Measurements from ENCODE around the gene PLEKHA7. TPM values are rescaled to one million over a fixed set of nuclear protein-coding genes. Genes with fewer than 3 reads are reported as not detected.
"Not testable (repeated sequence)": the region's sequence is repeated elsewhere in the genome, so short reads cannot be mapped to it uniquely, and the experiment has no call there.

Gene PLEKHA7
- polyA plus RNA-seq (2013, experiment 1 of 2) = 0.52 TPM
- polyA plus RNA-seq (2013, experiment 2 of 2) = 0.56 TPM

- Histone ChIP-seq H3K4me3 (ENCODE audit: insufficient read depth in 1 of 2, low read depth in 1 of 2, low read length in 2 of 2) (peak within 1 kb of the TSS; percentile 69 to 74), H2BK120ac (ENCODE audit: low read depth, low read length) (no peak within 1 kb of the TSS), H3K36me3 (ENCODE audit: control insufficient read depth in 1 of 2, insufficient read depth in 2 of 2, low read depth in 1 of 2, low read length in 2 of 2) (no peaks in the 10 kb centered on the region), H4K8ac (ENCODE audit: low read length) (no peak within 1 kb of the TSS), H3K27me3 (ENCODE audit: control insufficient read depth in 1 of 2, insufficient read depth in 1 of 2, low read length in 2 of 2) (peaks cover 0 to 46% of the 10 kb centered on the region in 2 experiments), H3K9me3 (ENCODE audit: control insufficient read depth, low read length) (no peaks in the 10 kb centered on the region), H2BK12ac (ENCODE audit: low read length in 2 of 2) (no peak within 1 kb of the TSS), H2AFZ (ENCODE audit: low read depth, low read length) (no peak within 1 kb of the TSS), H3K4ac (ENCODE audit: low read depth in 1 of 2, low read length in 2 of 2) (no peak within 1 kb of the TSS), H3K79me1 (replicated peaks; ENCODE audit: low read length, poor library complexity, severe bottlenecking) (peaks cover 9% of the 10 kb centered on the region), H3K23ac (ENCODE audit: low read length in 2 of 2) (no peak within 1 kb of the TSS), H4K91ac (ENCODE audit: low read length) (no peak within 1 kb of the TSS), H3K18ac (ENCODE audit: low read depth in 1 of 2, low read length in 2 of 2) (no peak within 1 kb of the TSS), H3K4me2 (ENCODE audit: low read length, poor library complexity, severe bottlenecking) (peak within 1 kb of the TSS; percentile 98), H3K27ac (ENCODE audit: low read length, poor library complexity, severe bottlenecking) (peak within 1 kb of the TSS; percentile 53), H2AK5ac (ENCODE audit: low read length, severe bottlenecking) (no peak within 1 kb of the TSS), H3K4me1 (ENCODE audit: control insufficient read depth, insufficient read depth, low read depth, low read length) (peaks cover 15% of the 10 kb centered on the region), H2BK5ac (ENCODE audit: low read depth, low read length, poor library complexity, severe bottlenecking) (no peak within 1 kb of the TSS), H3K14ac (ENCODE audit: low read length in 2 of 2) (no peak within 1 kb of the TSS), H3K9ac (ENCODE audit: low read length) (no peak within 1 kb of the TSS), H2BK15ac (ENCODE audit: low read depth, poor library complexity, severe bottlenecking) (no peak within 1 kb of the TSS)
- WGBS = 2% methylated on average over 23 of the region's 76 CpGs
- no peak for DNase-seq
Measured at GRCh38 chr11:17014321-17014832, at the start of gene PLEKHA7. Gene PLEKHA7 (minus strand): TSS chr11:17014414. CDS start chr11:17014401, 13 bp downstream.

GRCh38 chr11:17063171-17064002 lies 49.2 kb upstream of the PLEKHA7 start:
- H3K36me3 ChIP-seq (ENCODE audit: control insufficient read depth in 1 of 2, insufficient read depth in 2 of 2, low read depth in 1 of 2, low read length in 2 of 2) = no peaks in the 10 kb centered on the region
- no peak overlapping the region for H3K18ac ChIP-seq (ENCODE audit: low read depth in 1 of 2, low read length in 2 of 2)
- H3K4me3 ChIP-seq (ENCODE audit: insufficient read depth in 1 of 2, low read depth in 1 of 2, low read length in 2 of 2) = no peak overlapping the region
- H4K8ac ChIP-seq (ENCODE audit: low read length) = no peak overlapping the region
- no peak overlapping the region for H3K27ac ChIP-seq (ENCODE audit: low read length, poor library complexity, severe bottlenecking)
- H4K91ac ChIP-seq (ENCODE audit: low read length) = no peak overlapping the region
- peak; percentile 59 for DNase-seq
- no peak overlapping the region for H3K23ac ChIP-seq (ENCODE audit: low read length in 2 of 2)
- H3K27me3 ChIP-seq (ENCODE audit: control insufficient read depth in 1 of 2, insufficient read depth in 1 of 2, low read length in 2 of 2) = no peaks in the 10 kb centered on the region
- H2AK5ac ChIP-seq (ENCODE audit: low read length, severe bottlenecking) = no peak overlapping the region
- no peaks in the 10 kb centered on the region for H3K79me1 ChIP-seq (replicated peaks; ENCODE audit: low read length, poor library complexity, severe bottlenecking)
- no peak overlapping the region for H3K4ac ChIP-seq (ENCODE audit: low read depth in 1 of 2, low read length in 2 of 2)
- no peak overlapping the region for H2AFZ ChIP-seq (ENCODE audit: low read depth, low read length)
- H2BK120ac ChIP-seq (ENCODE audit: low read depth, low read length) = no peak overlapping the region
- WGBS = 72% methylated on average over 3 of the region's 4 CpGs
- H3K9ac ChIP-seq (ENCODE audit: low read length) = no peak overlapping the region
- no peak overlapping the region for H2BK12ac ChIP-seq (ENCODE audit: low read length in 2 of 2)
- H3K9me3 ChIP-seq (ENCODE audit: control insufficient read depth, low read length) = no peaks in the 10 kb centered on the region
- H3K14ac ChIP-seq (ENCODE audit: low read length in 2 of 2) = no peak overlapping the region
- H2BK5ac ChIP-seq (ENCODE audit: low read depth, low read length, poor library complexity, severe bottlenecking) = no peak overlapping the region
- H3K4me2 ChIP-seq (ENCODE audit: low read length, poor library complexity, severe bottlenecking) = no peak overlapping the region
- no peak overlapping the region for H2BK15ac ChIP-seq (ENCODE audit: low read depth, poor library complexity, severe bottlenecking)
- no peaks in the 10 kb centered on the region for H3K4me1 ChIP-seq (ENCODE audit: control insufficient read depth, insufficient read depth, low read depth, low read length)

- H3K9ac ChIP-seq (ENCODE audit: low read length); H3K14ac ChIP-seq (ENCODE audit: low read length in 2 of 2); H3K4ac ChIP-seq (ENCODE audit: low read depth in 1 of 2, low read length in 2 of 2); H4K8ac ChIP-seq (ENCODE audit: low read length); H2AK5ac ChIP-seq (ENCODE audit: low read length, severe bottlenecking); H3K27me3 ChIP-seq (ENCODE audit: control insufficient read depth in 1 of 2, insufficient read depth in 1 of 2, low read length in 2 of 2); H3K9me3 ChIP-seq (ENCODE audit: control insufficient read depth, low read length); DNase-seq; H3K27ac ChIP-seq (ENCODE audit: low read length, poor library complexity, severe bottlenecking); H2BK15ac ChIP-seq (ENCODE audit: low read depth, poor library complexity, severe bottlenecking); H2BK120ac ChIP-seq (ENCODE audit: low read depth, low read length); H4K91ac ChIP-seq (ENCODE audit: low read length); H3K4me1 ChIP-seq (ENCODE audit: control insufficient read depth, insufficient read depth, low read depth, low read length); H2BK5ac ChIP-seq (ENCODE audit: low read depth, low read length, poor library complexity, severe bottlenecking); H3K18ac ChIP-seq (ENCODE audit: low read depth in 1 of 2, low read length in 2 of 2); H2BK12ac ChIP-seq (ENCODE audit: low read length in 2 of 2); H3K36me3 ChIP-seq (ENCODE audit: control insufficient read depth in 1 of 2, insufficient read depth in 2 of 2, low read depth in 1 of 2, low read length in 2 of 2); H3K4me3 ChIP-seq (ENCODE audit: insufficient read depth in 1 of 2, low read depth in 1 of 2, low read length in 2 of 2); H3K79me1 ChIP-seq (replicated peaks; ENCODE audit: low read length, poor library complexity, severe bottlenecking); H3K4me2 ChIP-seq (ENCODE audit: low read length, poor library complexity, severe bottlenecking); H2AFZ ChIP-seq (ENCODE audit: low read depth, low read length); H3K23ac ChIP-seq (ENCODE audit: low read length in 2 of 2): not testable (repeated sequence)
- WGBS = 93% methylated on average over 21 of the region's 27 CpGs
Measured at GRCh38 chr11:17051146-17051545, 36.9 kb upstream of the PLEKHA7 start.

GRCh38 chr11:17048491-17048890 lies 34.3 kb upstream of the PLEKHA7 start:
- H3K79me1 ChIP-seq (replicated peaks; ENCODE audit: low read length, poor library complexity, severe bottlenecking); H2BK120ac ChIP-seq (ENCODE audit: low read depth, low read length); H3K9ac ChIP-seq (ENCODE audit: low read length); H2BK12ac ChIP-seq (ENCODE audit: low read length in 2 of 2); H3K36me3 ChIP-seq (ENCODE audit: control insufficient read depth in 1 of 2, insufficient read depth in 2 of 2, low read depth in 1 of 2, low read length in 2 of 2); H3K4me3 ChIP-seq (ENCODE audit: insufficient read depth in 1 of 2, low read depth in 1 of 2, low read length in 2 of 2); H4K8ac ChIP-seq (ENCODE audit: low read length); H3K14ac ChIP-seq (ENCODE audit: low read length in 2 of 2); H3K4me1 ChIP-seq (ENCODE audit: control insufficient read depth, insufficient read depth, low read depth, low read length); H2BK15ac ChIP-seq (ENCODE audit: low read depth, poor library complexity, severe bottlenecking); H4K91ac ChIP-seq (ENCODE audit: low read length); H3K4ac ChIP-seq (ENCODE audit: low read depth in 1 of 2, low read length in 2 of 2); H3K18ac ChIP-seq (ENCODE audit: low read depth in 1 of 2, low read length in 2 of 2); H3K9me3 ChIP-seq (ENCODE audit: control insufficient read depth, low read length); H3K27ac ChIP-seq (ENCODE audit: low read length, poor library complexity, severe bottlenecking); H2BK5ac ChIP-seq (ENCODE audit: low read depth, low read length, poor library complexity, severe bottlenecking); H2AFZ ChIP-seq (ENCODE audit: low read depth, low read length); H3K4me2 ChIP-seq (ENCODE audit: low read length, poor library complexity, severe bottlenecking); H3K23ac ChIP-seq (ENCODE audit: low read length in 2 of 2); H2AK5ac ChIP-seq (ENCODE audit: low read length, severe bottlenecking); H3K27me3 ChIP-seq (ENCODE audit: control insufficient read depth in 1 of 2, insufficient read depth in 1 of 2, low read length in 2 of 2); DNase-seq: not testable (repeated sequence)
- 86% methylated on average over 4 of the region's 4 CpGs for WGBS
